ENCODE measurements around the gene MBP.

The MBP gene

GRCh38 chr18:77012806-77013541 is 119.6 kb downstream of the MBP start:
- no peak for TF ChIP-seq SIN3A (IDR thresholded peaks at IDR 0.05; ENCODE audit: borderline replicate concordance, insufficient read depth, low read length)
- TF ChIP-seq REST (IDR thresholded peaks at IDR 0.05; ENCODE audit: insufficient read depth in 1 of 2, low read depth in 2 of 2, low read length in 2 of 2) = no peak
- no peak for TF ChIP-seq POLR2AphosphoS5 (IDR thresholded peaks at IDR 0.05; ENCODE audit: low read depth, low read length)
- no peak for TF ChIP-seq TAF1 (IDR thresholded peaks at IDR 0.05; ENCODE audit: borderline replicate concordance, insufficient read depth, low read length)
- TF ChIP-seq FOXP2 (optimal IDR thresholded peaks at IDR 0.05; ENCODE audit: borderline replicate concordance, extremely low read depth, extremely low read length, insufficient read depth) = no peak

- TF ChIP-seq SIN3A (IDR thresholded peaks at IDR 0.05; ENCODE audit: borderline replicate concordance, insufficient read depth, low read length) = no peak
- no peak for TF ChIP-seq POLR2AphosphoS5 (IDR thresholded peaks at IDR 0.05; ENCODE audit: low read depth, low read length)
- no peak for TF ChIP-seq REST (IDR thresholded peaks at IDR 0.05; ENCODE audit: insufficient read depth in 1 of 2, low read depth in 2 of 2, low read length in 2 of 2)
- TF ChIP-seq TAF1 (IDR thresholded peaks at IDR 0.05; ENCODE audit: borderline replicate concordance, insufficient read depth, low read length) = no peak
- TF ChIP-seq FOXP2 (optimal IDR thresholded peaks at IDR 0.05; ENCODE audit: borderline replicate concordance, extremely low read depth, extremely low read length, insufficient read depth) = no peak
These were observed 120.5 kb downstream of the MBP start for GRCh38 chr18:77012120-77012519.

GRCh38 chr18:77009675-77010074 is 122.9 kb downstream of the MBP start:
- TF ChIP-seq REST (IDR thresholded peaks at IDR 0.05; ENCODE audit: insufficient read depth in 1 of 2, low read depth in 2 of 2, low read length in 2 of 2) (no peak), POLR2AphosphoS5 (IDR thresholded peaks at IDR 0.05; ENCODE audit: low read depth, low read length) (no peak), SIN3A (IDR thresholded peaks at IDR 0.05; ENCODE audit: borderline replicate concordance, insufficient read depth, low read length) (no peak), FOXP2 (optimal IDR thresholded peaks at IDR 0.05; ENCODE audit: borderline replicate concordance, extremely low read depth, extremely low read length, insufficient read depth) (no peak), TAF1 (IDR thresholded peaks at IDR 0.05; ENCODE audit: borderline replicate concordance, insufficient read depth, low read length) (no peak)

GRCh38 chr18:77008576-77009315 is 123.8 kb downstream of the MBP start:
- TF ChIP-seq POLR2AphosphoS5 (IDR thresholded peaks at IDR 0.05; ENCODE audit: low read depth, low read length) (no peak), SIN3A (IDR thresholded peaks at IDR 0.05; ENCODE audit: borderline replicate concordance, insufficient read depth, low read length) (no peak)

- TF ChIP-seq SIN3A (IDR thresholded peaks at IDR 0.05; ENCODE audit: borderline replicate concordance, insufficient read depth, low read length) (no peak), REST (IDR thresholded peaks at IDR 0.05; ENCODE audit: insufficient read depth in 1 of 2, low read depth in 2 of 2, low read length in 2 of 2) (no peak), POLR2AphosphoS5 (IDR thresholded peaks at IDR 0.05; ENCODE audit: low read depth, low read length) (no peak), FOXP2 (optimal IDR thresholded peaks at IDR 0.05; ENCODE audit: borderline replicate concordance, extremely low read depth, extremely low read length, insufficient read depth) (no peak), TAF1 (IDR thresholded peaks at IDR 0.05; ENCODE audit: borderline replicate concordance, insufficient read depth, low read length) (no peak)
These were observed 124.6 kb downstream of the MBP start for GRCh38 chr18:77008006-77008405.

All from PFSK-1 (cell line).